ENCODE measurements around the gene ETFA. TPM values are rescaled to one million over a fixed set of nuclear protein-coding genes. Genes with fewer than 3 reads are reported as not detected.

The ETFA gene
- total RNA-seq, 2 donors from 2014 or later = 265 to 268 TPM

DNA sequence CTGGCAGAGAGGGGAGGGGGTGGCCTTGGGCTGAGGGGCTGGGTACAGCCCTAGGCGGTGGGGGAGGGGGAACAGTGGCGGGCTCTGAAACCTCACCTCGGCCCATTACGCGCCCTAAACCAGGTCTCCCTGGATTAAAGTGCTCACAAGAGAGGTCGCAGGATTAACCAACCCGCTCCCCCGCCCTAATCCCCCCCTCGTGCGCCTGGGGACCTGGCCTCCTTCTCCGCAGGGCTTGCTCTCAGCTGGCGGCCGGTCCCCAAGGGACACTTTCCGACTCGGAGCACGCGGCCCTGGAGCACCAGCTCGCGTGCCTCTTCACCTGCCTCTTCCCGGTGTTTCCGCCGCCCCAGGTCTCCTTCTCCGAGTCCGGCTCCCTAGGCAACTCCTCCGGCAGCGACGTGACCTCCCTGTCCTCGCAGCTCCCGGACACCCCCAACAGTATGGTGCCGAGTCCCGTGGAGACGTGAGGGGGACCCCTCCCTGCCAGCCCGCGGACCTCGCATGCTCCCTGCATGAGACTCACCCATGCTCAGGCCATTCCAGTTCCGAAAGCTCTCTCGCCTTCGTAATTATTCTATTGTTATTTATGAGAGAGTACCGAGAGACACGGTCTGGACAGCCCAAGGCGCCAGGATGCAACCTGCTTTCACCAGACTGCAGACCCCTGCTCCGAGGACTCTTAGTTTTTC is 30.2 kb upstream of the ETFA start:
- ATAC-seq (peak in 1 of 2 donors; percentile 21), DNase-seq (no peak)
- intact Hi-C loops (cut with DNase I) = no loop called here

DNA sequence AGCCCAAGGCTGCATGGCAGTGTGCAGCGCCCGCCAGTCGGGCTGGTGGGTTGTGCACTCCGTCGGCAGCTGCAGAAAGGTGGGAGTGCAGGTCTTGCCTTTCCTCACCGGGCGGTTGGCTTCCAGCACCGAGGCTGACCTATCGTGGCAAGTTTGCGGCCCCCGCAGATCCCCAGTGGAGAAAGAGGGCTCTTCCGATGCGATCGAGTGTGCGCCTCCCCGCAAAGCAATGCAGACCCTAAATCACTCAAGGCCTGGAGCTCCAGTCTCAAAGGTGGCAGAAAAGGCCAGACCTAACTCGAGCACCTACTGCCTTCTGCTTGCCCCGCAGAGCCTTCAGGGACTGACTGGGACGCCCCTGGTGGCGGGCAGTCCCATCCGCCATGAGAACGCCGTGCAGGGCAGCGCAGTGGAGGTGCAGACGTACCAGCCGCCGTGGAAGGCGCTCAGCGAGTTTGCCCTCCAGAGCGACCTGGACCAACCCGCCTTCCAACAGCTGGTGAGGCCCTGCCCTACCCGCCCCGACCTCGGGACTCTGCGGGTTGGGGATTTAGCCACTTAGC is 29.6 kb upstream of the ETFA start:
- no peak for DNase-seq
- ATAC-seq = peak; percentile 32 to 41
- intact Hi-C loops (cut with DNase I) = no loop called here

DNA sequence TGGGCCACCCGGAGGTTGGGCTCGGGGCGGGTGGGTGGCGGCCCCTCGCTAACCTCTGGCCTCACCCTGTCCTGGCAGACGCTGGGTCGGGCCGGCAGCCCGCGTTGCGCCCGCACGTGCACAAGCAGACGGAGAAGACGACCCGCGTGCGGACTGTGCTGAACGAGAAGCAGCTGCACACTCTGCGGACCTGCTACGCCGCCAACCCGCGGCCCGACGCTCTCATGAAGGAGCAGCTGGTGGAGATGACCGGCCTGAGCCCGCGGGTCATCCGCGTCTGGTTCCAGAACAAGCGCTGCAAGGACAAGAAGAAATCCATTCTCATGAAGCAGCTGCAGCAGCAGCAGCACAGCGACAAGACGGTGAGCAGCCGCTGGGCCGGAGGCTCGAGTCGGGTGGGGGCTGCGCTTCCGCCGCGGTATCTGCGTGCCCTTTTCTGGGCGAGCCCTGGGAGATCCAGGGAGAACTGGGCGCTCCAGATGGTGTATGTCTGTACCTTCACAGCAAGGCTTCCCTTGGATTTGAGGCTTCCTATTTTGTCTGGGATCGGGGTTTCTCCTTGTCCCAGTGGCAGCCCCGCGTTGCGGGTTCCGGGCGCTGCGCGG is 29.0 kb upstream of the ETFA start:
- DNase-seq = no peak
- intact Hi-C loops (cut with DNase I) = no loop called here

DNA sequence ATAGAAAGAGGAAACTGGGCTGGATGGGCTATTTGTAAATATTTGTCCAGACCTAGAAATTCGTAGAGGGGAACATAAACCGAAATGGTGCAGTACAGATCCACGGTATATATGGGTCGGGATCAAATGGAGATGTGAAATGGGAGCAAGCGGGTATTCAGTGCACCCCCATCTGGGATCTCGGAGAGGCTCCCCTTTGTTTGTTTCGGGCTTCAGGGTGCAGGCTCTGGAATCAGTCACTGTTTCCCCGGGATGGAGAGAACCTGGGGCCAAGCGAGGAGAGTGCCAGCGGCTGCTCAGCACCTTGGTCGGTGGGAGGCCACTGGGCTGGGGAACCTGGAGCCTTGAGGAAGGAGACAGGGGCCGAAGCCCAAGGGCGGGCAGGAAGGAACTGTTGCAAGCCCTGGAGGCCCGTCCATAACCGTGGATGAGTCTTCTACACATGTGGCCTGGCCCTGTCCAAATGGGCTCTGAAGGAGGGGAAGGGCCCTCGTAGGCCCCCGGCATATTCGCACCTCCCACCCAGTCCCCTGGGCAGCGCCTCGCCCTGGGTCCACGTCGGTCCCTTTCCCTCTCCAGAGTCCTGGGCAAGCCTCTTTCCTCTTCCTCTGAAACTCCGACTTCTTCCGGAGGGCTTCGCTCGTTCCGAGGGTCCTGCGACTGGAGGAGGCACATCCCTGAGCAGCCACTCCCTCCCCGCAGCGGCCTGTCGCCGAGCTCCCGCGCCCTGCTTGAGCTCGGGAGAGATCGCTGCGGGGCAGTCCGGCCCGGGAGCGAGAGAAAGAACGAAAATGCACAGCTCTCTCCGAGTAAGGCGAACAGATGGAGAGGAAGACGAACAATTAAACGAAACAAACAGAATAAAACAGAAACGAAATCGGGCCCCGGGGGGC is 28.3 kb upstream of the ETFA start:
- no peak for DNase-seq
- intact Hi-C loops (cut with DNase I) = no loop called here
- no peak for ATAC-seq

More for the DNA sequence above, 29.0 kb upstream of the ETFA start:
- ATAC-seq = peak; percentile 16 to 22

DNA sequence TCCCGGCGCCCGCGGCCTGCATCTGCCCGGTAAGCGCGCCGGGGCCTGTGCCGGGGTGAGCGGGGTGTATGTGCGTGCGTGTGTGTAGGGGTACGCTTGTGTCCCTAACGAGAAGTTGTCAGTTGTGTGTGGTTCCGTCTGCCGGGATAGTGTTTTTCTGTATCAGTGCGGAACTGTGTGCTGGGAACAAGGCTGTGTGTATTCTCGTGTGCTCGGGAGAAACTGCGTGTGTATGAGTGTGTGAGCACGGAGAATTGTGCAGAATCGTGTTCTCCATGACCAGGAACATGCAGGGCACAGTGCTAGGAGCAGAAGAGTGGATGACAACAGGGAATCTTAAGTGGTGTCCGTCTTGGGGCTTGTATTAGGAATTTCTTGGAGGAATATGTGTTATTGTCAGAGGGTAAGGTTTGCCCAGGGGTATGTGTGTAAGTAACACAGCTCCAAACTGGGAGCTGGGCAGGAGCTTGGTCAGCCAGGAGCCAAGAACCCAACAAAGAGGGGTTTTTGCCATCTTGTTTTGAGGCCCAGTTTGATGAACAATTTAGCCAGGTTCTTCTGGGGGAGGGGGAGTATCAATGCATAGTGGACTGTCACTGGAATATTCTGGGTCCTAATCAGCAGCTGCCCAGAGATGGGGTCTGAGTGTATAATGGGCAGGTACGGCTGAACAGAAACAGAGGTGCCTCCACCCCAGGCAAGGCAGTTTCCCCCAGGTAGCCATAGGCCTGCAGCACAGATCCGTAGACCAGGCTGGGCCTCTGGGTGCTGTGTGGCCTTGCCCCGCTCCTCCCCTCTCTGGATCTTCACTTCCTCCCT is 27.4 kb upstream of the ETFA start:
- intact Hi-C loops (cut with DNase I) = no loop called here
- DNase-seq (no peak), ATAC-seq (no peak)

DNA sequence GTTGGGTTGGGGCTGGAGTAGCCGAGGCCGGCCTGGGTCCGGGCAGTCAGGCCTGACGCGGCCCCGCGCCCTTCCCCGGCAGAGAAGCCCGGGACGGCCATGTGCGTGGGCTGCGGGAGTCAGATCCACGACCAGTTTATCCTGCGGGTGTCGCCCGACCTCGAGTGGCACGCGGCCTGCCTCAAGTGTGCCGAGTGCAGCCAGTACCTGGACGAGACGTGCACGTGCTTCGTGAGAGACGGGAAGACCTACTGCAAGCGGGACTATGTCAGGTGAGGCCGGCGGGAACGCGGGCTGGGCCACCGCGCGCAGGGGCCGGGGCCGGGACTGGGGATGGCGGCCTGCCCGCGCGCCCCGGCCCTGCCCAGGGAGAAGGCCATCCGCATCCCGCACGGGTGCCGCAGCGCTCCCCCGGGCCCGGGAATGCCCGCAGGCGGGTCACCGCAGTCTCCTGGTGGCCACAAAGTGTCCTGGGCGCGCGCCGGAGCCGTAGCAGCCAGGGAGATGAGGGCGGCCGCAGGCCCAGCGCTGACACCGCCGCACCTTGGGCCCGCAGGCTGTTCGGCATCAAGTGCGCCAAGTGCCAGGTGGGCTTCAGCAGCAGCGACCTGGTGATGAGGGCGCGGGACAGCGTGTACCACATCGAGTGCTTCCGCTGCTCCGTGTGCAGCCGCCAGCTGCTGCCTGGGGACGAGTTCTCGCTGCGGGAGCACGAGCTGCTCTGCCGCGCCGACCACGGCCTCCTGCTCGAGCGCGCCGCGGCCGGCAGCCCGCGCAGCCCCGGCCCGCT is 26.6 kb upstream of the ETFA start:
- ATAC-seq = no peak
- intact Hi-C loops (cut with DNase I) = no loop called here
- DNase-seq = no peak

DNA sequence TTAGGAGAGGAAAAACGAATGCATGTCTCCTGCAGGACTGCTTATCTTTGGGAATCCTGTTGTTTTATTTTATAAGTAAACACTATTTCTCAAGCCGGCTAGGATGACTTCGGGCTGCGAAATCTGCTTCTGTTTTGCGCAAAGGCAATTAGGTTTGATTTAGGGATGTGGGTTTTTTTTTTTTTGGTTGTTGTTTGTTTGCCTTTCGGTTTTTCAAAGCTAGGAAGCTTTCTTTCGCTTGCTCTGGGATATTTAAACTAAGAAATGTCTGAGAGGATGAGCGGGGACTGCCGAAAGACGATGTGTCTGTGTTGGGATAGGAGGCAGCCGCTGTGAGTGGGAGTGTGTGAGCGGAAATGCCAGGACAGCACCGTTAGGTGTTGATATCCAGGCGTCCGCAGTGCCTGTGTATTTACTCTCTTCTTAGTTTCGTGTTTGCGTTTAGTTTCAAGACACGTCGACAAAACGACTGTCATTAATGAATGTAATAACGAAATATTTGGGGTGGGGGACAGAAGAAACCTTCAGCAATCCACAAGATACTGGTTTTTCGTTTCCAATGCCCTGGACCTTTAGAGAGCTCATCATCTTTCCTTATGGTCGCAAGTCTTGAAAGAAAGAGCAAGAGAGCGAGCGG is 25.9 kb upstream of the ETFA start:
- intact Hi-C loops (cut with DNase I) = no loop called here
- ATAC-seq (no peak), DNase-seq (no peak)

DNA sequence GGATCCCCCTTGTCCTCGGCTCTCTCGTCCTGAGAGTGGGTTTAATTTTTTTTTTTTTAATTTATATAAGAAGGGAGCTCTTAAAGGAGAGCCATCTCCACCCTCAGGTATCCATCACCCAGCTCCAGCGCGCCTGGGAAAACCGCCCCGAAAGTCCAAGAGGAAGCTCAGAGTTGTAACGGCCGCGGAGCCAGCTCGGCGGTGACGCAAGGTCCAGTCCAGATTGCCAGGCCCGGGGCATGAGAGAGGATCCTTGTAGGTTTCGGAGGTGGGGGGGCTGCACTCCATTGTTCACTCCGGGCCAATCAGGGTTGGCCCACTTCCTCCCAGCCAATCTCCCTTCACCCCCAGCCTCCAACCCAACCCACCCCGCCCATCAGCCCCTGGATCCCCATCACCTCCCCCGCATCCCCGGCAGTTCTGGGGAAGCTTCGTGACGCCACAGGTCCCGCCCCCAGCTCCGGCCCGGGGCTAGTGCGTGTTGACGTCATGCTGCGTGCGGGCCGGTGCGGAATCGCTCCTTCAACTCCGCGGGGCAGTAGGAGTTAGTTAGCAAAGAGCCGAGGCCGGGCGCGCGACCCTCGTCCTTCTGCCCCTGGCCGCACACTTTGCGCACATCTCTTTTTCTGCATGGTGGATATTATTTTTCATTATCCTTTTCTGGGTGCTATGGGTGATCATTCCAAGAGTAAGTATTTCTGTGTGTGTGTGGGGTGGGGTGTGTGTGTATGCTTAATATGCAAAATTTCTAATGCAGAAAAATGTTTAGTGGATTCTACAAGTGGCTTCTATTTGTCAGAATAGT is 25.2 kb upstream of the ETFA start, which contains the start of gene ISL2:
TSS of gene ISL2 (plus strand) at position 520 of the 805 bp plus-strand sequence. CDS start at position 631, 111 bp downstream.
- peak in 1 of 2 donors; percentile 14 for ATAC-seq
- DNase-seq = peak; percentile 67
- intact Hi-C loops (cut with DNase I) = no loop called here

DNA sequence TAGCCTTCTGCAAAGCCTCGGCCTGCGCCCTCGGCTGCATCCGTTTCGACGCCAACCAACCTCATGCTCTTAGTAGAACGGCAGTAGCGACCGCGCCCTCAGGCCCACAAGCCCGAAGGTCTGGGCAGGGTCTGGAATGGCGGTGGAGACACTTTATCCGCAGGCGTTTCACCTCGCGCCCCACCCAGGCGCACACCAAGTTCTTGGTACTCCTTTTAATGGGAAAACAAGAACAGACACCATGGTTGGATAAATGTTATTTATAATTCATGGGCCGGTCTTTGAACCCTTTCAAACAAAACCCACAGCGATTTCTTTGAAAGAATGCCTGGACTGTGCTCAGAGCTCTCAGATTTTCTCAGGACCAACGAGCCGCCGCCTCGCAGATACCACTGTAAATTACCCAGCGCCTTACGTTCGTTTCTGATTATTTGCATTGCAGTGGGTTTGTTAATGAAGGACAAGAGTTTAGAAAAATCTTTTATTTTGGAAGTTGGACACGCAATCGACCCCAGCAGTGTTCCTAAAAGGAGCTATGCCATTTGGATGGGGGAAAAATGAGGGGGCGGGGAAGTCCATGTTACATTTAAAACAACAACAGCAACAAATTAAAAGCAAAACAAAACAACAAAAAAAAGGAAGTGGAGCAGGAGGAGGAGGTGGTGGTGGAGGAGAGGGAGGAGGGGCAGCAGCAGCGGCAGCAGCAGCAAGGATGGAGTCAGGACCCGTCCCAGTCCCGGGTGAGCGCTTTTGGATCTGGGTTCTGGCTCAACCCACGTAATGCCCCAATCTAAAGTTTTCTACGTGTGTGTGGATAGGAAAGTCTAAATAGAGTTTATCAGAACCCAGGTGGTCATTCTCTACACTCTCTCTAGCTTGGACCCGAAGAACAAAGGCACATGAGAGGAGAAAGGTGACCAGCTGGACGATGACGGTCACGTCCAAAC is 24.3 kb upstream of the ETFA start:
- ATAC-seq = no peak
- no peak for DNase-seq
- intact Hi-C loops (cut with DNase I) = no loop called here

DNA sequence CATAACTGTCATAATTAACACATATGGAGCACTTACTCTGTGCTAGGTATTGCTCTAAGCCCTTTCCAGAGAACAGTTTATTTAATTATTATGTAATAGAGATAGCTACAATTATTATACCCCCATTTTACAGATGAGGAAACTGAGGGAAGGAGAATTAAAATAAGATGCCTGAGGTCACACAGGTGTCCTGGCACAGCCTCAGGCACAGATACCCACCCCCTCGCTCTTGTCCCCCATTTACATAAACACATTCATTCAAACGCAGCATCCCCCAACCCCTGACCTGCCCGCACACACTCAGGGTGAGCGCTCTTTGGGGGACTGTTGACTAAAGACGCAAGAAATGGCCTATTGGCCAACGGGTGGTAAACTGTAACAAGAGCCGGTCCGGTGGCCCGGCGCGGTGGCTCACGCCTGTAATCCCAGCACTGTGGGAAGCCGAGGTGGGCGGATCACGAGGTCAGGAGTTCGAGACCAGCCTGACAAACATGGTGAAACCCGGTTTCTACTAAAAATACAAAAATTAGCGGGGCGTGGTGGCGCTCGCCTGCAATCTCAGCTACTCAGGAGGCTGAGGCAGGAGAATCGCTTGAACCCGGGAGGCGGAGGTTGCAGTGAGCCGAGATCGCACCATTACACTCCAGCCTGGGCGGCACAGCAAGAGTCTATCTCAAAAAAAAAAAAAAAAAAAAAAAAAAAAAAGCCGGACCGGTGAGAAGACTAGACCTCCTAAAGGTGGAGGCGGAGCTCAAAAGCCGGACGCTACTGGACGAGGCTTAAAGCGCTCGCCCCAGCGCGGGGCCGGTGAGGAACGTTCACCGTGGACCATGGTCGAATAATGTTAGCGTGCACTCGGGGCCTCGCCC is 23.4 kb upstream of the ETFA start:
- DNase-seq (no peak), ATAC-seq (no peak)
- intact Hi-C loops (cut with DNase I) = loop anchor here in 1 of 2 donors (5.0 kb wide), 2 partner anchors 97 to 137 kb away; no protein-coding TSS in a partner anchor

DNA sequence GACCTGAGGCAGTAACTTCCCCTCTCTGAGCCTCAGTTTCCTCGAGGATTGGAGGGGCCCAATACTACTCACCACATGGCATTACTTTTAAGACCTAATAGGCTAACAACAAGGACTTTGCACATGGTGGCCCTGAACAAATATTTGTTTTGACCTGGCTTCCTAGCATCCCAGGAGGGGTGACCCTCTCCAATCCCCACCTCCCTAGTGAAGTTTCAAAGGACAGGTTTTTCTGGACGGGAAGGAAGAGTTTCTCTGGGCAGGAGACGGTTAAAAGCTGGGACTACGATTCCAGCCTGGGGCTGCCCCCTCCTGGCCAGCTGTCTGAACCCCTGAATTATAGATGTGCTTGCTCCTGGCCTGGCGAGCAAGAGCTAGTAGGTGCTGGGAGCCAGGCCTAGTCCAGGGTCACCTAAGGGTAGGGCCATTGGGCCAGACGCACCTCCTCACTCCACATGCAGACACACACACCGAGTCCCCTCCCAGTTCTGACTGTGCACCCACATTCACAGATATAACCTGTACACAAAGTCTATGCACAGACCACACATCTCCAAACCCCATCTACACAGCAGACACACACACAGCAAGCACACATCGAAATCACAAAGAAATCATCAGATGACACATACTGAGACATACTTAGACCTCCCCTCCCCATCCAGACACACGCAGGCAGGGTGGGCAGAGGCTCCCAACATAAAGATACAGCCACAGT is 22.6 kb upstream of the ETFA start:
- intact Hi-C loops (cut with DNase I) = loop anchor here in 1 of 2 donors (5.0 kb wide), 2 partner anchors 97 to 137 kb away; no protein-coding TSS in a partner anchor
- DNase-seq (no peak), ATAC-seq (no peak)

DNA sequence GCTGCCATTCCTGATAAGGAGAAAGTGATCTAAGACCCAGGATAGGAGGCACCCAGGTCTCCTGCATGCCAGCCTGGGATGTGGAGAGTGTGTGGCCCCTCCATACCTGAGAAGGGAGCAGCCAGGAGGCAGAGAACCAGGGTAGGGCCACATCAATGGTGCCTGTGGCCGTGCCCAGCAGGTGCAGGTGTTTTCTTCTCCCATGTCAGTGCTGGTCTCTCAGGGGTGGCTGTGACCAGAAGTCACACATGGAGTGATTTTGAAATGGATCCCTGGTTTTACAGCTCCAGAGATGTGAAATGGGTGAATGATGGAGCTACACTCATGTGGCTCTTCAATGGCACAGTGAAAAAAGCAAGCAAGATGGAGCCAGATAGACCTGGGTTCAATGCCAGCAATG is 22.0 kb upstream of the ETFA start:
- DNase-seq = no peak
- intact Hi-C loops (cut with DNase I) = loop anchor here in 1 of 2 donors (5.0 kb wide), 2 partner anchors 96 to 136 kb away; no protein-coding TSS in a partner anchor
- ATAC-seq = no peak

DNA sequence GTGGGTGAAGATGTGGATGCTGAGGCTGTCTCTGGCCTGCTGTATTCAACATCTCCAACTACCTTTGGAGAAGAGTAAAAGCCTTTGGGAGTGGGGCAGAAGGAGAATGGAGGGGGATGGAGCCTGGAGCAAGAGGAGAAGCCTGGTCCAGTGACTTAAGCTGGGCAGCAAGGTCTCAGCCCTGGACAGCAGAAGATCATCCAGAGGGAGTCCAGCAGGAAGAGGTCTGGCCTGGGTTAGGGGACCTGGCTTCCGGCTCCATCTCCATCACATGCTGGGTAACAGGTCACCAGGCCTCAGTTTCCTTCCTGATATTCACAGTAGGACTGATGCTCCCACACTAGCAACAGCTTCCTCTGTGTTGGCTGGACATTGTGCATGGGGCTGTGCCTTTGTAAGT is 21.5 kb upstream of the ETFA start:
- no peak for DNase-seq
- no peak for ATAC-seq
- intact Hi-C loops (cut with DNase I) = loop anchor here in 1 of 2 donors (5.0 kb wide), 2 partner anchors 95 to 135 kb away; no protein-coding TSS in a partner anchor

Data from left cardiac atrium (tissue), 4 donors.